ENCODE measurements around the gene RASGRP3.

DNA sequence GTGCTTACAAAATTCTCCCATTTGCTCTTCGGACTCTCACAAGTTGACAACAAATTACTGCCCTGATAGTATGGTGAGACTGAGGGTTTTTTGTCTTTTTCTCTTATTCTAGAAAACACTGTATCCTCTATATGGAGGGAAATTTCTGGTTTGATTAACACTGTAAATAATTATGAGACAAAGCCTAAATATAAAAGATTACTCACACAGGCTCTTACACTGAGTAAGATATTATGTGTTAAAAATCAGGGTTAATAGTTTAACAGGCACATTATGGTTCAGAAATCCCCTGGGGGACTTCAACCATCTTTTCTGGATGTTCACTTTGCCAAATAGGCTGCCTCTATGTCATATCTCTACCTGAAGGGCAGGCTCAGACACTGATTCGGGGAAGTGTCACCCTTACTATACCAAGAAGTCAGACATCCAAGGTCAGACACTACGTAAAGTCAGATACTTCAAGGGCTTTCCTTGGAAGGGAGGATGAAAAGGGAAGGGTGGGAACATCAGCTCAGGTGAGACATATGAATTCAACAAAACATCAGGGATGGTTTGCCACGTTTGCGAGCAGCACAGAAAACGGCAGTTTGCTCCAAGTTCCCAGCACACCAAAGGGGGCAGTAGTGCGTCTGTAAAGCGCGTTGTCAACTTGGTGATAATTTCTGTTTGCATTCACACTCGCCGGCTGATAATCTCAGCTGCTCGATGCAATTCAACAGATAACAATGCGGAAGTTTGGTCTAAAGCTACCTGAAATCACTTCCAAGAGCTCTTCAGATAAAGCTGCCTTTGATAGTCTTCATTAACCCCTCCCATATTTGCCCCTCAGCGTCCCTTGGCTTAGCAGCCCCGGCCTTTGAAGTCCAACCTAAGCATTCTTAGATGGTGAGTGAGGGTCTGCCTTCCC lies 972 bp upstream of the RASGRP3 start:
- TF ChIP-seq, protein P1, sequence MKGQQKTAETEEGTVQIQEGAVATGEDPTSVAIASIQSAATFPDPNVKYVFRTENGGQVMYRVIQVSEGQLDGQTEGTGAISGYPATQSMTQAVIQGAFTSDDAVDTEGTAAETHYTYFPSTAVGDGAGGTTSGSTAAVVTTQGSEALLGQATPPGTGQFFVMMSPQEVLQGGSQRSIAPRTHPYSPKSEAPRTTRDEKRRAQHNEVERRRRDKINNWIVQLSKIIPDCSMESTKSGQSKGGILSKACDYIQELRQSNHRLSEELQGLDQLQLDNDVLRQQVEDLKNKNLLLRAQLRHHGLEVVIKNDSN (IDR thresholded peaks at IDR 0.05) = no peak
- no peak for TF ChIP-seq EP300 (IDR thresholded peaks at IDR 0.05; ENCODE audit: borderline replicate concordance)

All from Ishikawa (cell line).